Measurements from ENCODE around the gene IRAK1. TPM values are rescaled to one million over a fixed set of nuclear protein-coding genes. Genes with fewer than 3 reads are reported as not detected.
A peak's percentile ranks its signal among the peaks of the same experiment; 100 is the strongest.

IRAK1 gene
- total RNA-seq, 2 experiments from 2014 or later = 61.2 to 67.4 TPM

GRCh38 chrX:153972368-153973126 lies 47.2 kb downstream of the IRAK1 start, which contains the start of gene TMEM187:
Gene TMEM187 (plus strand): TSS chrX:153972754. CDS start chrX:153982063, 9,309 bp downstream.
- TF ChIP-seq CTCF (IDR thresholded peaks at IDR 0.05) = no peak
- peak within 1 kb of the TSS; percentile 98 to 99 for H3K27ac ChIP-seq (ENCODE audit: low read depth in 1 of 2, low read length in 2 of 2)
- peak within 1 kb of the TSS; percentile 100 for H3K4me3 Mint-ChIP-seq
- H3K9me3 ChIP-seq (ENCODE audit: control insufficient read depth in 1 of 2, insufficient read depth in 1 of 2, low read length in 2 of 2) = no peaks in the 10 kb centered on the region
- no peaks in the 10 kb centered on the region for H3K9me3 Mint-ChIP-seq
- peak within 1 kb of the TSS; percentile 98 for H3K27ac Mint-ChIP-seq
- H3K4me3 ChIP-seq (ENCODE audit: low read length) = peak within 1 kb of the TSS; percentile 96
- H3K4me1 ChIP-seq (ENCODE audit: insufficient read depth, low read length) = peaks cover 48% of the 10 kb centered on the region
- no peaks in the 10 kb centered on the region for H3K27me3 Mint-ChIP-seq
- DNase-seq (peak; percentile 69 to 94 (median 82)), ATAC-seq (ENCODE audit: poor library complexity) (peak; percentile 50)
- ChIA-PET CTCF (no interaction called here), POLR2A (interaction anchor here (1.1 to 6.6 kb wide), 10 partner anchors 8 to 1031 kb away, joined by 3 to 163 read pairs (median 9); partner anchors contain the start of genes ARHGAP4, IRAK1 and RPL10)
- intact Hi-C loops (cut with DNase I, micrococcal nuclease) = loop anchor here in 1 of 2 experiments (1.0 kb wide), 1 partner anchor 9 kb away; no protein-coding TSS in a partner anchor
- no peaks in the 10 kb centered on the region for H3K27me3 ChIP-seq (ENCODE audit: control insufficient read depth in 1 of 2, insufficient read depth in 2 of 2, low read length in 2 of 2)
- H3K36me3 ChIP-seq (ENCODE audit: insufficient read depth, low read length) = no peaks in the 10 kb centered on the region
- H3K4me1 Mint-ChIP-seq (ENCODE audit: low read depth) = peaks cover 40% of the 10 kb centered on the region
- peaks cover 28% of the 10 kb centered on the region for H3K36me3 Mint-ChIP-seq (ENCODE audit: low read depth)

GRCh38 chrX:153971450-153972367 lies 48.0 kb downstream of the IRAK1 start, which contains the start of gene HCFC1:
Gene HCFC1 (minus strand): TSS chrX:153971818. CDS start chrX:153970840, 978 bp downstream.
- Histone ChIP-seq H3K27ac (ENCODE audit: low read depth in 1 of 2, low read length in 2 of 2) (peak within 1 kb of the TSS; percentile 98 to 99), H3K9me3 (ENCODE audit: control insufficient read depth in 1 of 2, insufficient read depth in 1 of 2, low read length in 2 of 2) (no peaks in the 10 kb centered on the region), H3K27me3 (ENCODE audit: control insufficient read depth in 1 of 2, insufficient read depth in 2 of 2, low read length in 2 of 2) (no peaks in the 10 kb centered on the region), H3K36me3 (ENCODE audit: insufficient read depth, low read length) (no peaks in the 10 kb centered on the region), H3K4me3 (ENCODE audit: low read length) (peak within 1 kb of the TSS; percentile 96), H3K4me1 (ENCODE audit: insufficient read depth, low read length) (peaks cover 56% of the 10 kb centered on the region)
- DNase-seq (peak; percentile 81 to 95 (median 90)), ATAC-seq (ENCODE audit: poor library complexity) (peak; percentile 48)
- no peaks in the 10 kb centered on the region for H3K9me3 Mint-ChIP-seq
- H3K27ac Mint-ChIP-seq = peak within 1 kb of the TSS; percentile 98
- POLR2A ChIA-PET = interaction anchor here (0.6 to 6.6 kb wide), 27 partner anchors 9 to 1030 kb away, joined by 3 to 163 read pairs (median 4); partner anchors contain the start of genes ARHGAP4, EMD, G6PD and IDH3G
- no peak for TF ChIP-seq CTCF (IDR thresholded peaks at IDR 0.05)
- H3K4me1 Mint-ChIP-seq (ENCODE audit: low read depth) = peaks cover 48% of the 10 kb centered on the region
- H3K4me3 Mint-ChIP-seq = peak within 1 kb of the TSS; percentile 100
- peaks cover 32% of the 10 kb centered on the region for H3K36me3 Mint-ChIP-seq (ENCODE audit: low read depth)
- CTCF ChIA-PET = interaction anchor here (1.5 kb wide), 1 partner anchor 25 kb away, joined by 3 read pairs; no protein-coding TSS in a partner anchor
- no peaks in the 10 kb centered on the region for H3K27me3 Mint-ChIP-seq
- intact Hi-C loops (cut with DNase I, micrococcal nuclease) = loop anchor here in 1 of 2 experiments (2.0 kb wide), 1 partner anchor 399 kb away; no protein-coding TSS in a partner anchor

- peak overlapping the region; percentile 98 to 99 for H3K27ac ChIP-seq (ENCODE audit: low read depth in 1 of 2, low read length in 2 of 2)
- Mint-ChIP-seq H3K9me3 (no peaks in the 10 kb centered on the region), H3K27ac (peak overlapping the region; percentile 98), H3K4me3 (peak overlapping the region; percentile 100), H3K4me1 (ENCODE audit: low read depth) (peaks cover 53% of the 10 kb centered on the region), H3K36me3 (ENCODE audit: low read depth) (peaks cover 32% of the 10 kb centered on the region), H3K27me3 (no peaks in the 10 kb centered on the region)
- CTCF ChIA-PET = interaction anchor here (1.5 kb wide), 1 partner anchor 24 kb away, joined by 3 read pairs; no protein-coding TSS in a partner anchor
- intact Hi-C loops (cut with DNase I, micrococcal nuclease) = loop anchor here in 1 of 2 experiments (2.0 kb wide), 1 partner anchor 400 kb away; no protein-coding TSS in a partner anchor
- peaks cover 62% of the 10 kb centered on the region for H3K4me1 ChIP-seq (ENCODE audit: insufficient read depth, low read length)
- peak overlapping the region; percentile 96 for H3K4me3 ChIP-seq (ENCODE audit: low read length)
- POLR2A ChIA-PET = interaction anchor here (0.7 to 6.6 kb wide), 26 partner anchors 10 to 1029 kb away, joined by 3 to 163 read pairs (median 4); partner anchors contain the start of genes ARHGAP4, EMD, G6PD and IDH3G
- no peaks in the 10 kb centered on the region for H3K36me3 ChIP-seq (ENCODE audit: insufficient read depth, low read length)
- H3K9me3 ChIP-seq (ENCODE audit: control insufficient read depth in 1 of 2, insufficient read depth in 1 of 2, low read length in 2 of 2) = no peaks in the 10 kb centered on the region
- H3K27me3 ChIP-seq (ENCODE audit: control insufficient read depth in 1 of 2, insufficient read depth in 2 of 2, low read length in 2 of 2) = no peaks in the 10 kb centered on the region
- TF ChIP-seq CTCF (IDR thresholded peaks at IDR 0.05) = no peak
- DNase-seq (peak; percentile 72 to 94 (median 86)), ATAC-seq (ENCODE audit: poor library complexity) (peak; percentile 32)
These were observed 48.6 kb downstream of the IRAK1 start for GRCh38 chrX:153971124-153971449.
